GM21576 (cell line): ENCODE results near the gene ACVR1B.

Source experiments
- ATAC-seq: cut with Tn5 transposase; IDR thresholded peaks from one replicate; pipeline ENCODE4 v1.9.1; 2021; ENCODE audit warnings: mild to moderate bottlenecking, moderate library complexity; ENCODE audit not compliant: unreplicated experiment

Gene ACVR1B

DNA sequence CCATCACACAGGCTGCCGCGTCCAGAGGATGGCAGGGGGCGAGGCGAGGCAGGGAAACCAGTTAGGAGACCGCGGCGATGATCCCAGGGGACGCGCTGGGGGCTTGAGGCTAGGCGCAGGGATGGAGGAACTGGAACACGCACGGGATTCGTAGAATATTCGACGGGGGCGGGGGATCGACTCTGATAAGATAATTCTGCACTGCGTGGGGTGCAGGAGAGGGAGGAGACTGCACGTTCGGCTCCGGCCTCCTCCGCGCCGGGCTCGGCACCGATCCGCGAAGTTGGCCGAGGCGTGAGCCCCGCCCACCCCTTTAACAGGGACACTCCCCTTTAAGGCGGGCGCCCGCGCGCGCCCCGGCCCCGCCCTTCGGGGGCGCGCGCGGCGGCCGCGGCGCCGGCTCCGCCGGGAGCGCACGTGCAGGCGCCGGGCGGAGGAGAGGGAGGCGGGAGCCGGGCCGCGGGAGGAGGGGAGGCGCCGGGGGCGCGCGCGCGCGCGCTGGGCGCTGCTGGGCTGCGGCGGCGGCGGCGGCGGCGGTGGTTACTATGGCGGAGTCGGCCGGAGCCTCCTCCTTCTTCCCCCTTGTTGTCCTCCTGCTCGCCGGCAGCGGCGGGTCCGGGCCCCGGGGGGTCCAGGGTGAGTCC lies at the start of gene ACVR1B:
Gene ACVR1B, plus strand, starts transcription at position 501 of the 644 bp plus-strand sequence. Its CDS starts 45 bp downstream, at position 546.
- ATAC-seq = peak; percentile 84

DNA sequence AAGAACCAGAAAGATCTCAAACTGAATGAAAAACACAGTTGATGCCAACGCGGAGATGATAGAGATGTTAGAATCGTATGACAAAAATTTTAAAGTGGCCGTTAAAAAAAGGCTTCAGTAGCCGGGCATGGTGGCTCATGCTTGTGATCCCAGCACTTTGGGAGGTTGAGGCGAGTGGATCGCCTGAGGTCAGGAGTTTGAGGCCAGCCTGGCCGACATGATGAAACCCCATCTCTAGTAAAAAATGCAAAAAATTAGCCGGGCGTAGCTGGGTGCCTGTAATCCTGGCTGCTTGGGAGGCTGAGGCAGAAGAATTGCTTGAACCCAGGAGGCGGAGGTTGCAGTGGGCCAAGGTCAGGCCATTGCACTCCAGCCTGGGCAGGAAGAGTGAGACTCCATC lies 49.6 kb upstream of the ACVR1B start:
- ATAC-seq = no peak

DNA sequence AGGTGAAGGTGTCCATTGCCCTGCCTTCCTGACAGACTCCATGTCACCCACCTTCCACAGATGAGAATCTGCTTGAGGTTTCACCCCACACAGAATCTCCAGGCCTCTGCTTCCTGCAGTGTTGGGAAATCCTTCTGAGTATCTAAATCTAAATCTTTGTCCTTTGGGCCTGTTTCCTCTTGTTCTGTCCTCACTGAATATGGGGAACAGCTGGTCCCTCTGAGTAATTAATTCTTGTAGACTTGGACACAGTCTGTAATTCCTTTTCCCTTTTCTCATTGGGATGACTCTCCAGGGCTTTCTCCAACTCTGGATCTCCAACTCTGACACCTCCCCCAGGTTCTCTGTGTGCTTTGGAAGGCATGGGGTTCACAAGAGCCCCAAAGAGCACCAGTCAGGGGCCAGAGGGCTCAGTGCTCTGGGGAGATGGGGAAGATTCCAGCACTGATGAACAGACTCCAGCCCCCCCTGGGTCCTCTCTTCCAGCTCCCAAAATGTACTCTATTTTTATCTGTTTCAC lies 46.5 kb upstream of the ACVR1B start:
- ATAC-seq = no peak

DNA sequence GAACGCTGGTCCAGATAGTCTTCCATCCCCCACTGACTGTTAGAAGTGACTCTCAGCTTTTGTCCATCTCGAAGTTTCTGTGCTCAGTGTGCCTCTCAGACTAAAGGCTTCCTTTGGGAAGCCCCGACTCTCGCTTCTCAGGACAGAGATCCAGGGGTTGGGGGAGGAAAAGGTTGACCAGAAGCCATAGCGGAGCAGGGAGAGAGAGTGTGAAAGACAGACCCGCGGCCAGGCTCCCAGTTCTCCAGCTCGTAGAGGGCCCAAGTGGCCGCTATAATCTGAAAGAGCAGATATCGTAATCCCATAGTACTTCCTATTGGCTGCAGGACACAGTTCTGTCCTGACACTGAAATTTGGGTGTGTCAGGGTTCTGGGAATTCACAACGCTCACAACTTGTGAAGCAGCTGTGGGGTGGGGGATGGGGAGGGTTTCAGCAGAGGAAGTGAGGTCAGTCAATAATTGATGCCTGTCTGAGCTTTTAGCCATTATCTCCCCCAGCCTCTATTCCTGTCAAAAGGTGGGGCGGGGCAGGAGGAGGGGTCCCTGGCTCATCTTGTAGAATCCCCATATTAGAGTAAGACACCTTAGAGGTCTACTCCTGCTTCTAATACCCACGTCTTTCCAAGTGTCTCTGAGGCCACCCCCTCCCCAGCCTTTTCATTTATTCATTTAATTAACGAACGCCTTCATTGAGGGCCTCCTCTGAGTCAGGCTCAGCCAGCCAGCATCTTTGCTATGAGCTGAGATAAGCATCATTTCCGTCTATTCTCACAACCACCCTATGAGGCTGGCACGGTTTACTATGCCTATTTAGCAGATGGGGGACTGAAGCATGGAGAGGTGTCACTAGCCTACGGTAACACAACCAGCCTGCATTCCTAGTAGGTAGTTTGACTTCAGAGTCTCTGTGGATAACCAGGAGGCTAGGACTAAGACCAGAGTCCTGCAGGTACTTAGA lies 45.7 kb upstream of the ACVR1B start:
- ATAC-seq = no peak

DNA sequence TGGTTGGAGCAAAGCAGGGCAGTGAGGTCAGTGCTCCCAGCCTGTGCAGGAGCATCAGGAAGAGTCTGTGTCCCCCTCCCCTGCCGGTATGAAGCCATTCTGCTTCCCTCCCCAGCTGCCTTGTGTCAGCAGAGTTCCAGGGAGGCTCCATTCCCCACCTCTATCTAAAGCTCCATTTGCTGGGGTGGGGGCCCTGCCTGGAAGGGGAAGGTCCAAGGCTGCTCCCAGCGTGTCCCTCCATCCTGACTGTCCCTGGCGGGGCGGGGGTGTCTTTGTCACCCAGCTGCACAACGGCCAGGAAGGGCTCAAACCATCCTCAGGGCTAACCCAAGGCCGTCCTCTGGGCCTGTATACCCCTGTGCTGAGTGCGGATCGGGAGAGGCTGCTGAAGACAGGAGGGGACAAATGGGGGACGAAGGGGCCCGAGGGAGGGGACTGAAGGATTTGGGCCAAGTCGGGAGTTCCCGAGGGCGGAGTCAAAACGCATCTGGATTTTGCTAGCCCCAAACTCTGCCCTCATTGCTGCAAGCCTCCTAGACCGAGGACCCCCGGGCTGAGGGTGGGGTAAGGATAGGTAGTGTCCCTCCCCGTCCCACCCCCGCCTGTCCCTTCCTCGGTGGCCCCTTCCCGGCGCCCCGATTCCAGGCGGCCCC lies 44.9 kb upstream of the ACVR1B start:
- ATAC-seq = no peak

DNA sequence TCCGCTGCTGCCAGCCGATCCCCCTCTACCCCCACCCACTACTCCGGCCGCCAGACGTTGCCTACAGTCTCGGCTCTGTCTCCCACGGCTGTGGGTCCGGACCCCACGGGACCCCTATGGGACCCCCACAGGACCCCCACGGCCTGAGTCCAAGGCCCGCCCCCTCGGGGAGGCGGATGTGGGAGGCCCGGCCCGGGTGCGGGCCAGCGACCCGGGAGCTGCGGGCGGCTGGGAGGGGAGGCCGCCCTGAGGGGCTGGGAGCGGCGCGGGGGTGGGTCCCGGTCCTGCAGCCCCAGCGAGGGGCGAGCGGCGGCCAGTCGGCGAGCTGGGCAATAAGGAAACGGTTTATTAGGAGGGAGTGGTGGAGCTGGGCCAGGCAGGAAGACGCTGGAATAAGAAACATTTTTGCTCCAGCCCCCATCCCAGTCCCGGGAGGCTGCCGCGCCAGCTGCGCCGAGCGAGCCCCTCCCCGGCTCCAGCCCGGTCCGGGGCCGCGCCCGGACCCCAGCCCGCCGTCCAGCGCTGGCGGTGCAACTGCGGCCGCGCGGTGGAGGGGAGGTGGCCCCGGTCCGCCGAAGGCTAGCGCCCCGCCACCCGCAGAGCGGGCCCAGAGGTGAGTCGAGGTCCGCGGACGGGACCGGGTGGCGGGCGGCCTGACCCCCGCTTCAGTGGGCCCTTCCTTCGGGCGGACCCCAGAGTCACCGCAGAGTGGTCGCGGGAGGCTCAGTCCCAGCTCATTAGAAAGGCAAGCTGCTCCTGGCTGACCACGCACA lies 44.2 kb upstream of the ACVR1B start, which contains the start of gene ACVRL1:
Gene ACVRL1, plus strand, starts transcription at position 422 of the 773 bp plus-strand sequence. CDS start 4,971 bp downstream, outside the sequence.
- ATAC-seq = no peak

DNA sequence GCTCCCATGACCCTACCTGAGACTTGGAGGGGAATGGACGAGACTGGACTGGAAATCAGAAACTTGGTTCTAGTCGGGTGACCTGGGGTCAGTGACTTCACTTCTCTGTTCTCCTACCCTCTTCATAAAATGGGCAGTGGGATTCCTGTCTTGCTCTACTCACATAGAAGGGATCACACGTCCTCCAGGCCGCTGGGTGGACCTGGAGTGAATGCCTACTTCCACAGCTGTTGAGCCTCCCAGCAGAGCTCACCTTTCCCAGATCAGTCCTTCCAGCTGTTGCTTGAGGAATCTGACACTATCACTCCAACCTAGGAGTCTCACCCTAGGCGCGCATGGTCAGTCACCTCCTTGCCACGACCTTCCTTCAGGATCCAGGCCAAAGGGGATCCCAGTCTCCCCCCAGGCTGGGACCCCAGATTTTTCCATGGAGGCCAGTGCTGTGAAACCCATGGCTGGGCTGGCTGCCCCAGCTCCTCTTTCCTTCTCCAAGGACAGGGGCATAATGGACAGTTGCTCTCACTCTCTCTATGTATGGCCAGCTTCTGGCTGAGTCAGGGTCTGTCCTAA lies 43.6 kb upstream of the ACVR1B start:
- no peak for ATAC-seq

DNA sequence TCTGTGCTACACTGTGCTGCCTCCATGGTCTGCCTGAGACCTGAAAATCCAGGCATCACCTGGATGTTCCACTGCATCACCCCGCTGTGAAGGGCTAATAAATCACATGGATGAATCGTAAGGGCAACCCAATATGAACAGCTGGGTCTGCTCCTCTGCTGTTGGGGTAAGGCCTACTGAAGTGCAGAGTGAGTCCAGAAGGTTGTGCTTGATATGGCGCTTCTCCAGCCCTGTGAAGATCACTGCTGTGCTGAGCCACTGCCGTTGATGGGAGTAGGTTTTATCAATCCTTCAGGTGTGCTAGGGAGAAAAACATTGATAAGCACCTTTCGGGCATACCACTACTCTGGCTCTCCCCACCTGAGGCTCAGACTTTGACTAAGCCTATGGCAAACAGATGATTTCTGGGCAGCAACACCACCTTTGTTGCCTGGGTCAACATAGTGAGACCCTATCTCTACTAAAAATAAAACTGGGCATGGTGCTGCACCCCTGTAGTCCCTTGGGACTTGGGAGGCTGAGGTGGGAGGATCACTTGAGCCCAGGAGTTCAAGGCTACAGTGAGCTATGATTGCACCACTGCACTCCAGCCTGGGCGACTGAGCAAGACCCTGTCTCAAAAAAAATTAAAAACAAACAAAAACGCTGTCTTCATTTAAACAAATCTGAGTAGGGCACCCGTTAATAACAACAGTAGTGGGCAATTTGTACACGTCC lies 42.5 kb upstream of the ACVR1B start:
- ATAC-seq = no peak

DNA sequence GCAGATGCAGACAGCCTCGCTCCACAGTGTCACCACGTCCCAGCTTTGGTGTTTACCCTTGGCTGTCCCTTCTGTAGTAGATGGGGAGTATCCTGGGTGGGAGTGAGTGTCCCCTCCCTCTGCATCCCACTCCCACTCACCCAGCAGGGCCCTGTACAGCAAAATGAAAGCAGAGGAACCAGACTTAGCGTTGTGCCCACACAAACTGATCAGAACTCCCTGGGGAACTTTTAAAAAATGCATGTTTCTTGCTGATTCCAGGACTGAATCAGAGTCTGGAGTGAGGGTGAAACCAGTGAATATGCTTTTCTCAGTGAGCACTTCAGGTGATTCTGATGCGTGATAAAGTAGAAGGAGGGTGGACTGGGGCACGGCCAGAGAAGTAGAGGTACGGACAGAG lies 41.3 kb upstream of the ACVR1B start:
- no peak for ATAC-seq

DNA sequence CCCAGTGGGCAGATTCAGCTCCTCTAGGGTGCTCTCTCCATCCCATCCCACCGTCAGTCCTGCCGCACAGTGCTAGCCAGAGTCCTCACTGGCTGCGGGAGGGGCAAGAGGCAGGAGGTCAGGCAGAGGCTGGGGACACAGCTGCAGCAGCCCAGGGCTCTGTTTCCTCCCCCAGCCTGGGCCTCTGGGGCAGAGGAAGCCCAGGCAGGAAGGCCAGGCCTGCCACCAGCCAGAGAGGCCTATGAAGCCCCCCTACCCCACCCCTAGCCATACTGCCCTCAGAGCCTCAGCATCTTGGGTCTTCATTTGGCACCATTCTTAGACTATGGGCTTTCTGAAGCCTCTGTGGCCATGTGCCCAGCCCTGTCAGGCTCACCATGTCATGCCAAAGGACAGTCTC lies 40.8 kb upstream of the ACVR1B start:
- no peak for ATAC-seq

DNA sequence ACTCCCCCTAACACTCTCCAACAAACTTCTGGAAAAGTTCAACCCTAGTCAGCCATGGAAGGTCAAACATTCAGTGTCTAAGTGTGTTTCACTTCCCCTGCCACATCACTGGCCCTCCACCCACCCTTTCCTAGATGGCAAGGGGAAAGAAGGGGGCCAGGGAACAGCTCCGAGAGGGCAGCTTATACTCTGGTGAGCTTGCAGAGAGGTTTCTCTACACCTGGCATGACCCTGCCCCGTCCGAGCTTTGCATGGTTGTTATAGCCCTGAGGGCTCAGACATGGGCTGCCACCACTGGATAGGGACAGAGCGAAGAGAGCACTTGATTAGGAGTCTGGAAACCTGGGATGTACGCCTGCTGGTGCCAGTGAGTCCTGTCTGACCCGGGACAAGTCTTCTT lies 40.2 kb upstream of the ACVR1B start:
- no peak for ATAC-seq

DNA sequence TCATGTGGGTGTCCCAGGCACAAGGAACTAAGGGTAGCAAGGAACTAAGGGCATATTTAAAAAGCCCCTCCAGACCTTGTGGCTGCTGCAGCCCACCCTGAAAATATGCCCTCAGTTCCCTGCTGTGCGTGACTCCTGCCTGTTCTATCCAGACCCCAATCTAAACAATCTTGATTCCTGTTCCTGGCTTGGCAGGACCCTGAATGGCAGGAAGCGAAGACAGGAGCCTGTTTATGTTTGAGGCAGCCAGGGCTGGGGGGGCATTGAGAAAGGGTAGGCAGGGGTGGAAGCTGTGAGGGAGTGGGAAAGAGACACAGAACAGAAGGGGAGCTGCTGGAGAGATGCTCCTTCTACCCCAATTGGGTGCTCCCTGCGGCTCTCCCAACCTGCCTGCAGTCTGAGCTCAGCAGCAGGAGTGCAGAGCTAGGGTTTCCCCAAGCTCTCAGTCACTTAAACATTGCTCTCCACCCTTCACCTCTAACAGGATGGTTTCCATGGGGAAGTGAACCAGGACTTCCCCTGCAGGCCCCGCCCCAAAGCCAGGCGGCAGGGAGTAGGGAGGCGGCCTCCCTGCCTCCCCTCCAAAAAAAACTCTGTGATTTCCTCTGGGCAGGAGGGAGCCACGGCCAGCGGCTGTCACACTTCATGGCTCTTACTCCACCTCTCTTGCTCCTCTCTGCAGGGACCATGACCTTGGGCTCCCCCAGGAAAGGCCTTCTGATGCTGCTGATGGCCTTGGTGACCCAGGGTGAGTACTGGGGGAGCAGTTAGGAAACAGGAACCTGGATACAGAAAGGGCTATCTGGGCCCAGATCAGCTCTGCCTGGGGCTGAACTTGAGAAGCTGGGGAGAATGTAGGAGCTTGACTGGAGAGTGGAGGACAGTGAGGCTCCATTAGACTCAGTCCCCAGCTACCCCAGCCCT lies 39.4 kb upstream of the ACVR1B start:
- ATAC-seq = no peak

DNA sequence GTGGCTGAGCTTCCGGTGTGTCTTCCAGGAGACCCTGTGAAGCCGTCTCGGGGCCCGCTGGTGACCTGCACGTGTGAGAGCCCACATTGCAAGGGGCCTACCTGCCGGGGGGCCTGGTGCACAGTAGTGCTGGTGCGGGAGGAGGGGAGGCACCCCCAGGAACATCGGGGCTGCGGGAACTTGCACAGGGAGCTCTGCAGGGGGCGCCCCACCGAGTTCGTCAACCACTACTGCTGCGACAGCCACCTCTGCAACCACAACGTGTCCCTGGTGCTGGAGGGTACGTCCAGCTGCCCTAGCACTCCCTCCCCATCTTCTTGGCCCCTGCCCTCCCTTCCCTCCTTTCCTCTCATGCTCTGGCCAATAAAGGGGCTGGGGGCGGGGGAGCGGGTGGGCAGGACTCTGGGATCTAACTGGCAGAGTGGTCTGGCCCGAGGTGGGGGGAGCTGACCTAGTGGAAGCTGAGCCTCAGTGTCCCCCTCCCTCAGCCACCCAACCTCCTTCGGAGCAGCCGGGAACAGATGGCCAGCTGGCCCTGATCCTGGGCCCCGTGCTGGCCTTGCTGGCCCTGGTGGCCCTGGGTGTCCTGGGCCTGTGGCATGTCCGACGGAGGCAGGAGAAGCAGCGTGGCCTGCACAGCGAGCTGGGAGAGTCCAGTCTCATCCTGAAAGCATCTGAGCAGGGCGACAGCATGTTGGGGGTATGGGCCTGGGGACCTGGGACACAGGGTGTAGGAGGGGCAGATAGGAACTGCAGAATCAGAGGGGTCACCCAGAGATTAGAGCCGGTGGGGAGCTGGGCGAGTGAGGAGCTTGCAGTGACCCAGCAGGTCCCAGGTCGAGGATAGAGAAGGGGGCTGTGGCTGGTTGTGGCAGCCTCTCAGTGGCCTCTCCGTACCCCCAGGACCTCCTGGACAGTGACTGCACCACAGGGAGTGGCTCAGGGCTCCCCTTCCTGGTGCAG lies 38.1 kb upstream of the ACVR1B start:
- no peak for ATAC-seq

DNA sequence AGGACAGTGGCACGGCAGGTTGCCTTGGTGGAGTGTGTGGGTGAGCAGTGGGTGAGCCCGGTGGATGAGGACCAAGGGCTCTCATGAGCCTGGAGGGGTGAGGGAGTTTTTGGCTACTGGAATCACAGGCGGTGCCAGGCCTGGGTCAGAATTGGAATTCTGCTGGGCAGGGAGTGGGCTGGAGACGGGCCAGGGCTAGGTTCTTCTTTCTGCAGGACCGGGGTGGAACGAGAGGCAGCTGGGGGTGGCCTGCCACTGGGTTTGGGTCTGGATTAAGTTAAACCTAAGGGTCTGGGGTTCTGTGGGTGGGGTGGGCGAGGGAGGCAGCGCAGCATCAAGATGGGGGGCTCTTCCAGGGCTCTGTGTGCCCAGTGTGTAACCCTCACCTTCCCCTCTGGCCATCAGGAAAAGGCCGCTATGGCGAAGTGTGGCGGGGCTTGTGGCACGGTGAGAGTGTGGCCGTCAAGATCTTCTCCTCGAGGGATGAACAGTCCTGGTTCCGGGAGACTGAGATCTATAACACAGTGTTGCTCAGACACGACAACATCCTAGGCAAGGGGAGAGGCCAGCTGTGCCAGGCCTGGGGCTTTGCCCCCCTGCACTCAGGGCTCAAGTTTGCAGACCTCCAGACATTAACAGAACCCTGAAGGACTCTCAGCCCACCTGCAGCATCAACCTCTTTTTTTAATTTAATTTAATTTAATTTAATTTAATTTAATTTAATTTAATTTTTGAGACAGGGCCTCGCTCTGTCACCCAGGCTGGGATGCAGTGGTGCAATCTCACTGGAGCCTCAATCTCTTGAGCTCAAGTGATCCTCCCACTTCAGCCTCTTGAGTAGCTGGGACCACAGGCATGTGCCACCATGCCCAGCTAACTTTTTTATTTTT lies 37.2 kb upstream of the ACVR1B start:
- no peak for ATAC-seq

DNA sequence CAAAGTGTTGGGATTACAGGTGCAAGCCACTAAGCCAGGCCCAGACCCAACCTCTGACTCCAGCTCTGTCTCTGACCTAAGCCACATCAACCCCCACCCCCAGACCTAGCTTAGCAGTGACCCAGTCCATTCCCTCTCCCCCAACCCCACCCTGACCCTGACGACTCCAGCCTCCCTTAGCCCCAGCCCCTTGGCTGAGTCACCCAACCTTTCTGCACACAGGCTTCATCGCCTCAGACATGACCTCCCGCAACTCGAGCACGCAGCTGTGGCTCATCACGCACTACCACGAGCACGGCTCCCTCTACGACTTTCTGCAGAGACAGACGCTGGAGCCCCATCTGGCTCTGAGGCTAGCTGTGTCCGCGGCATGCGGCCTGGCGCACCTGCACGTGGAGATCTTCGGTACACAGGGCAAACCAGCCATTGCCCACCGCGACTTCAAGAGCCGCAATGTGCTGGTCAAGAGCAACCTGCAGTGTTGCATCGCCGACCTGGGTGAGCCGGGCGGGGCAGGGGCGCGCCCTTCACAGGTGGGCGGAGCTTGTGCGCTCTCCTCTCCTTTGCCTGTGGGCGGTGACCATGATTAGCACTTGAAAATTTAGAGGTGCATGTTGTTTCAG lies 36.4 kb upstream of the ACVR1B start:
- ATAC-seq = no peak

DNA sequence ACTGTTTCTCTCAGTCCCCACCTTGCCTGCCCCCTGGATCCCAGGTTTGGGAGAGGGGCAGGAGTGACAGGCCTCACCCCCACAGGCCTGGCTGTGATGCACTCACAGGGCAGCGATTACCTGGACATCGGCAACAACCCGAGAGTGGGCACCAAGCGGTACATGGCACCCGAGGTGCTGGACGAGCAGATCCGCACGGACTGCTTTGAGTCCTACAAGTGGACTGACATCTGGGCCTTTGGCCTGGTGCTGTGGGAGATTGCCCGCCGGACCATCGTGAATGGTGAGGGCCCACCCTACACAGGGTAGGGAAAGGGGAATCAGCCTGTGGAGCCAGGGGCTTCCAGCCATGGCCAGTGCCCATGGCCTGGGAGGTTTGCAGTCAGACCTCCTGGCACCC lies 35.5 kb upstream of the ACVR1B start:
- no peak for ATAC-seq
